Measurements from ENCODE around the gene DENND4C.
"Not testable (repeated sequence)": the region's sequence is repeated elsewhere in the genome, so short reads cannot be mapped to it uniquely, and the experiment has no call there.

The DENND4C gene

DNA sequence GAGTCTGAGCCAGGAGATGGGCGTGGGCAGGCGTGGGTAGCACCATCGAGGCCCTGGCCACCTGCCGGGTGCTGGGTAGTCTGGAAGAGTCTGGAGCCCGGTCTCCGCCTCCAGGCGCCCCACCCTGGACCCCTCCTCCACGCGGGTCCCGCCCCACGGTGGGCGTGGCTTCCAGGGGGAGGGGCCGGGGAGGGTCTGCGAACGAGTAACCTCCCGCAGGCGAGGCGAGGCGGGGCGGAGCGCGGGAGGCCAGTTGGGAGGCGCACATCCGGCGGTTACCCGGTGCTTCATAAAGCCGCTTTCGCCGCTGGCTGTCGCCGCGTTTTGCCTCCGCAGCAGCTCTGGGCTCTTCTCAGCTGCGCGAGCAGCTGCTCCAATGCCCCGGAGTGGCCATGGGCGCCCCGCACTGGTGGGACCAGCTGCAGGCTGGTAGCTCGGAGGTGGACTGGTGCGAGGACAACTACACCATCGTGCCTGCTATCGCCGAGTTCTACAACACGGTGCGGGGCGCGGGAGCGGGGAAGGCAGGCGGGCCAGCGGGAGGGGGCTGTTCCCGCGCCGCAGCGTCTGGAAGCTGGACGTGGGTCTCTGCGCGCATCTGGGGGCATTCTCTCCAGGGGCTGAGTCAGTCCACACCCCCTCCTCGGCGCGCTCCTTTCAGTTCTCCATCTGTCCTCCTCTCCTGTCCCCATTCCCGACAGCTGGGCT, 178.4 kb downstream of the DENND4C start, which contains the start of gene ACER2:
Gene ACER2, plus strand, starts transcription at position 317 of the 708 bp plus-strand sequence. Its CDS starts 76 bp downstream, at position 393.
- in situ Hi-C loops (cut with MboI; ENCODE audit: low sequenced_read_pairs), result no loop called here

DNA sequence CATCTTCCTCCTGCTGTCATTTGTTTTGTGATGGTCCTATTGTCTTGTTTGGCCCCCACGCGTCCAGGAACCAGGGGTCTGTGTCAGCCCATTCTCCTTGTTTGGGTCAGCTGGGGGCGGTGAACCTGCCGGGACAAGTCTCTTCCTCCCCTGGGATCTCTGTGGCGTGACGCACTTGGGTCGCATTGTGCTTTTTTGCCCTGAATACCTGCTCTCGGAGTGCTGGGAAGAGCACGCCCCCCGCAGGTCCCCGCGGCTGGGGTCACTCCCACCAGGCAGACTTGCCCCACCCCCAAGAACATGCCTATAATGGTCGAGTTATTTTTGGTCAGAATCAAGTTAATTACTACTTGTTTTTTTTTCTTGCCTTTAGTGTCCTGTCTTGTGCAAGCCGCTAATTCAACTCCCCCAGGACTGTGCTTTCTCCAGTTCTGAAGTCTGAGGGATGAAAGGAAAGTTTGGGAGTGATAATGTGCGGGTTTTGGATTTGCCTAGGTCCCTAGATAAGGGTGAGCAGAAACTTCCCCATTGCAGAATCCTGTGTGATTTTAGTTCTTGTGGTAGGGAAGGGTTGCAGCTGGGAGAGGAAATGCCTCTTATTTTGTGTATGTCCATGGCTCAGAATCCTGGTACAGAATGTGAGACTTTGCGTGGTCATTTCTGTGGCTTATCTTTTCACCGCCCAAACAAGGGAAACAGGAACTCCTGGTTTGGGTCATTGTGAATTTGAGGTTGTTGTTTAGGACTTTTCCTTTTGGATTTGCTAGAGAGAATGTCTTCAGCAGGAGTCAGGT, 179.1 kb downstream of the DENND4C start:
- in situ Hi-C loops (cut with MboI; ENCODE audit: low sequenced_read_pairs), result no loop called here

DNA sequence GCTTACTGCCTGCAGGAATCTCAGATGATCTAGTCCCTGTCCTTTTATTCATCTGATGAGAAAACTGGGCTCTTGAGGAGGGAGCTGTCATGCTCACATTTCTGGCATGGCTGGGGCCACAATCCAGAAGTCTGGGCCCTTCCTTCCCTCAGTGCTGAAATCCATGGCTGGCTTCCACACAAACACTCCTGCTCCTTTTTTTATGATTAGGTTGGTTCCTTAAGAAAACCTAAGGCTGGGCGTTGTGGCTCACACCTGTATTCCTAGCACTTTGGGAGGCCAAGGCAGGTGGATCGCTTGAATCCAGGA, 179.7 kb downstream of the DENND4C start:
- in situ Hi-C loops (cut with MboI; ENCODE audit: low sequenced_read_pairs), result no loop called here

DNA sequence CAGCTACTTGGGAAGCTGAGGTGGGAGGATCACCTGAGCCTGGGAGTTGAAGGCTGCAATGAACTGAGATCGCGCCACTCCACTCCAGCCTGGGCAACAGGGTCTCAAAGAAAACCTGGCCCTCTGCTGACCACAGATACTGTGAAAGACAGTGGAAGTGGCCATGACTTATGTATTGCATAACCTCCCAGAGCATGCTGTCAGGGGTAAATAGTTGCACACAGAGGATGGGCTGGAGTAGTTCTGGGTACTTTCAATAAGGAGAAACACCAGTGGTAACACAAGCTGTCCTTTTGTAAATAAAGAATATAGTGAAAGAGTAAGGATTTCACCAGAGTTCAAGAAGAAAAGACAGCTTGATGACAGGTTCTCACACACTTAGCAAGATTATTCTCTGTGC, 180.1 kb downstream of the DENND4C start:
- in situ Hi-C loops (cut with MboI; ENCODE audit: low sequenced_read_pairs), result no loop called here

DNA sequence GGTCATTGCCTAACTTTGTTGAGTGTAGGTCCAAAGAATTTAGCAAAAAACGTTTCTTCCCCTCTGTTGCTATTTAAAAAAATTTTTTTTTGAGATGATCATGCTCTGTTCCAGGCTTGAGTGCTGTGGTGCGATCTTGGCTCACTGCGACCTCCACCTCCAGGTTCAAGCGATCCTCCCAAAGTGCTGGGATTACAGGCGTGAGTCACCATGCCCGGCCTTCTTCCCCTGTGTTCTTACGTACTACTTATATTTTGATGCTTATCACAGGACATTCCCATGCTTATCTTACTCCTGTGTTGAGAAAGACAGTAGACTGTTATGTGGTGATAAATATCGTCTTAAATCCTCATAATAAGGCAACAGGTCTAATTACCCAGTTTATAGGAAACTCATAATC, 180.8 kb downstream of the DENND4C start:
- in situ Hi-C loops (cut with MboI; ENCODE audit: low sequenced_read_pairs), result no loop called here

DNA sequence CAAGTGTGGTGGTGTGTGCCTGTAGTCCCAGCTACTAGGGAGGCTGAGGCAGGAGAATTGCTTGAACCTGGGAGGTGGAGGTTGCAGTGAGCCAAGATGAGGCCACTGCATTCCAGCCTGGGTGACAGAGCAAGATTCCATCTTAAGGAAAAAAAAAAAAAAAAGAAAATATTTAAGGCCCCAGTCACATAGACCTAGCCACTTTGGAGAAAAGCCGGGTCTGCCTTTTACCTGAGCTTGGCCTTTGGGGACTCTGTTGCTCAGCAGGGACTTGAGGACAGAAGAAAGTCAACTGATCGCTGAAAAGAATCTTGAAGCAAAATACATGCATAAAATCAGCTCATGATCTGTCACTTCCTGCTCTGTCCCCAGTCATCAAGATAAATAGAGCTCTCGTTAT, 183.0 kb downstream of the DENND4C start:
- in situ Hi-C loops (cut with MboI; ENCODE audit: low sequenced_read_pairs), result not testable (repeated sequence)

DNA sequence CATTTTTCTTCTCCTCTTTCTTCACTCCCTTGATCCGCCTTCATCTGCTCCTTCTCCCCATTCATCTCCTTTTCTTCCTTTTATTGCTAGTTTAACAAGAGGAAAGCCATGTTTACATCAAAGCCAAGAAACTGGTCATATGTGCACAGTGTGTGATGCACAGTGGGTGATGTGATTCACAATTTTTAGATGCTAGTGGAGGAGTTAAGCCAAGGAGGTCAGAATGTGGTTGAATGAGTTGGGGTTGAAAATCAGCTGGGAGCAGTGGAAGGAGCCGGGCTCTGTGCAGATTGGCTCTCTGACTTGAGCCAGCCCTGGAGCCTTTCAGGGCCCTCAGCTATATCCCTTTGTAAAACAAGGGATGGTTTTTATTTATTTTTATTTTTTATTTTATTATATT, 185.7 kb downstream of the DENND4C start:
- in situ Hi-C loops (cut with MboI; ENCODE audit: low sequenced_read_pairs), result no loop called here

DNA sequence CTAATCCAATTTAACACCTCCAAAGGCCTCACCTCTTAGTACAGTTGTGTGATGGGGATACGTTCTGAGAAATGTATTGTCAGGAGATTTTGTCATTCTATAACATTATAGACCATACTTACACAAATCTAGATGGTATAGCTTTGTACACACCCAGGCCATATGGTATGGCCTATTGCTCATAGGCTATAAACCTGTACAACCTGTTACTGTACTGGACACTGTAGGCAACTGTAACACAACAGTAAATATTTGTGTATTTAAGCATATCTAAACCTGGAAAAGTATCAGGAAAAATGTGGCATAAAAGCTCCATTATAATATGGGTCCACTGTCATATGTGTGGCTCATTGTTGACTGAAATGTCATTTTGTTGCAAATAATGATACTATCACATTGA, 190.4 kb downstream of the DENND4C start:
- in situ Hi-C loops (cut with MboI; ENCODE audit: low sequenced_read_pairs), result no loop called here

Data from hTERT RPE-1 (cell line).